GM23338 (cell line): ENCODE results near the gene DUOX1. TPM values are rescaled to one million over a fixed set of nuclear protein-coding genes. Genes with fewer than 3 reads are reported as not detected.
A peak's percentile ranks its signal among the peaks of the same experiment; 100 is the strongest.

Experiments used
- ATAC-seq: fragments of 200-7000 bp; cut with Tn5 transposase; 3 replicates; pipeline ENCODE4 v1.9.1; 2020
- DNase-seq: peaks from one replicate; pipeline ENCODE4 v3.0.0-alpha.2; 2015; ENCODE audit warnings: low spot score
- H2AFZ ChIP-seq: fragments of 200-600 bp; sonication (generic); 2 replicates; pipeline ENCODE4 v1.8.0; 2016; ENCODE audit warnings: antibody characterized with exemption, mild to moderate bottlenecking, moderate library complexity
- H3F3A ChIP-seq: fragments of 200-600 bp; sonication (generic); replicated peaks from 2 replicates; pipeline ENCODE4 v1.8.0; 2017; ENCODE audit warnings: antibody characterized with exemption, mixed run types, low read depth
- H3K27ac ChIP-seq: fragments of 200-600 bp; sonication (generic); 2 replicates; pipeline ENCODE4 v1.6.1; 2016; ENCODE audit warnings: low read depth
- H3K27me3 ChIP-seq: fragments of 200-600 bp; sonication (generic); 2 replicates; pipeline ENCODE4 v1.8.0; 2016; ENCODE audit warnings: mild to moderate bottlenecking, mixed run types, moderate library complexity; ENCODE audit not compliant: insufficient read depth
- H3K36me3 ChIP-seq: fragments of 200-600 bp; sonication (generic); 2 replicates; pipeline ENCODE4 v1.8.0; 2016; ENCODE audit warnings: mild to moderate bottlenecking; ENCODE audit not compliant: insufficient read depth
- H3K4me1 ChIP-seq: fragments of 200-600 bp; sonication (generic); 2 replicates; pipeline ENCODE4 v1.8.0; 2016; ENCODE audit warnings: mild to moderate bottlenecking, moderate library complexity; ENCODE audit not compliant: insufficient read depth
- H3K4me2 ChIP-seq: fragments of 200-600 bp; sonication (generic); 2 replicates; pipeline ENCODE4 v1.7.1; 2017; ENCODE audit warnings: mixed run types
- H3K4me3 ChIP-seq: fragments of 200-600 bp; sonication (generic); 2 replicates; pipeline ENCODE4 v1.6.1; 2016; ENCODE audit warnings: mixed run types
- H3K79me2 ChIP-seq: fragments of 200-600 bp; sonication (generic); replicated peaks from 2 replicates; pipeline ENCODE4 v1.8.0; 2017; ENCODE audit warnings: mild to moderate bottlenecking; ENCODE audit not compliant: insufficient read depth
- H3K9me2 ChIP-seq: fragments of 200-600 bp; sonication (generic); 2 replicates; pipeline ENCODE4 v1.8.0; 2017; ENCODE audit not compliant: insufficient read depth
- H4K20me1 ChIP-seq: fragments of 200-600 bp; sonication (generic); replicated peaks from 2 replicates; pipeline ENCODE4 v1.8.0; 2017; ENCODE audit warnings: mild to moderate bottlenecking; ENCODE audit not compliant: insufficient read depth
- H3K27ac Mint-ChIP-seq: 2 replicates; pipeline ENCODE4 v1.8.0; 2020; ENCODE audit warnings: inconsistent platforms, mild to moderate bottlenecking, moderate library complexity, mixed read lengths
- H3K27me3 Mint-ChIP-seq: 3 replicates; pipeline ENCODE4 v1.8.0; 2022; ENCODE audit warnings: low read depth, mild to moderate bottlenecking, moderate library complexity, mixed read lengths, inconsistent platforms; ENCODE audit not compliant: insufficient read depth, poor library complexity
- H3K36me3 Mint-ChIP-seq: 3 replicates; pipeline ENCODE4 v1.8.0; 2021; ENCODE audit warnings: low read depth, mild to moderate bottlenecking, inconsistent platforms, moderate library complexity, mixed read lengths
- H3K4me1 Mint-ChIP-seq: 3 replicates; pipeline ENCODE4 v1.8.0; 2020; ENCODE audit warnings: mild to moderate bottlenecking, inconsistent platforms, mixed read lengths
- H3K4me3 Mint-ChIP-seq: 3 replicates; pipeline ENCODE4 v1.8.0; 2021; ENCODE audit warnings: moderate library complexity, mild to moderate bottlenecking, inconsistent platforms, mixed read lengths
- H3K9me3 Mint-ChIP-seq: 3 replicates; pipeline ENCODE4 v1.8.0; 2020; ENCODE audit warnings: moderate library complexity, mild to moderate bottlenecking, inconsistent platforms, mixed read lengths
- CTCF ChIP-seq, 2 experiments: fragments of 200-600 bp in 1 of 2; sonication (generic) in 1 of 2; conservative IDR thresholded peaks; 2 replicates each; pipeline versions ENCODE4 v1.5.1 to v1.6.1; 2016 to 2017; ENCODE audit warnings: antibody characterized with exemption in 2 of 2, low read depth in 2 of 2, mild to moderate bottlenecking in 2 of 2, moderate library complexity in 1 of 2
- ETS1 ChIP-seq: IDR thresholded peaks from 2 replicates; pipeline ENCODE4 v1.6.1; 2016; ENCODE audit warnings: antibody characterized with exemption
- EZH2 ChIP-seq: fragments of 200-600 bp; sonication (generic); IDR thresholded peaks from one replicate; pipeline ENCODE4 v1.8.0; 2017; ENCODE audit warnings: antibody characterized with exemption, mild to moderate bottlenecking, low read depth; ENCODE audit not compliant: unreplicated experiment
- NANOG ChIP-seq: IDR thresholded peaks from 2 replicates; pipeline ENCODE4 v1.6.1; 2016; ENCODE audit warnings: antibody characterized with exemption, borderline replicate concordance
- STAT1 ChIP-seq: IDR thresholded peaks from one replicate; pipeline ENCODE4 v1.6.1; 2016; ENCODE audit warnings: antibody characterized with exemption; ENCODE audit not compliant: unreplicated experiment
- ZNF114 ChIP-seq: fragments of 250-450 bp; sonication (Bioruptor Pico); IDR thresholded peaks from 2 replicates; pipeline ENCODE4 v1.5.0; 2020; ENCODE audit warnings: mild to moderate bottlenecking, moderate library complexity
- ZNF331 ChIP-seq: fragments of 250-450 bp; sonication (Bioruptor Pico); IDR thresholded peaks from 2 replicates; pipeline ENCODE4 v1.5.0; 2020; ENCODE audit warnings: low read depth, mild to moderate bottlenecking, moderate library complexity
- ZNF462 ChIP-seq: fragments of 250-450 bp; sonication (Bioruptor Pico); IDR thresholded peaks from 2 replicates; pipeline ENCODE4 v1.5.0; 2020; ENCODE audit warnings: mild to moderate bottlenecking, moderate library complexity
- polyA plus RNA-seq: library from polyadenylated mRNA; unstranded; fragments of >200 nt; fragmentation: Nextera tagmentation; extraction: Ambion mirVana; gene quantifications from 2 replicates; pipeline ENCODE4 v1.2.1, GENCODE V29; 2016
- total RNA-seq: library from RNA; depleted of rRNA; stranded (reverse); fragments of >200 nt; shearing (Covaris generic); gene quantifications from 2 replicates; pipeline ENCODE4 v1.2.3, GENCODE V29; 2014

Gene DUOX1
- total and polyA plus RNA-seq, 2 experiments from 2014 or later, result 0.69 to 0.73 TPM

- Histone ChIP-seq H4K20me1 (no peaks in the 10 kb centered on the region), H3K9me2 (no peaks in the 10 kb centered on the region), H3K27ac (peak overlapping the region; percentile 81), H3K27me3 (no peaks in the 10 kb centered on the region), H3K4me2 (peak overlapping the region; percentile 71), H3K36me3 (no peaks in the 10 kb centered on the region; the same call in 1 of the 2 replicates), H3F3A (no peaks in the 10 kb centered on the region; the same call in 1 of the 2 replicates), H3K79me2 (no peaks in the 10 kb centered on the region), H2AFZ (no peak overlapping the region), H3K4me1 (peaks cover 31% of the 10 kb centered on the region), H3K4me3 (peak overlapping the region; percentile 35)
- no peak for TF ChIP-seq ZNF114 (CRISPR knock-in tag)
- TF ChIP-seq ZNF331 (CRISPR knock-in tag), result no peak
- TF ChIP-seq NANOG, result 0 out of 2 replicates have a peak, but pooled peaks have one; percentile 21
- Mint-ChIP-seq H3K4me1 (peaks cover 39% of the 10 kb centered on the region), H3K36me3 (peaks cover 27% of the 10 kb centered on the region), H3K27ac (peak overlapping the region; percentile 28; the same call in 1 of the 2 replicates), H3K4me3 (no peak overlapping the region; the same call in 2 of the 3 replicates), H3K27me3 (peaks cover 12% of the 10 kb centered on the region), H3K9me3 (no peaks in the 10 kb centered on the region; the same call in 2 of the 3 replicates)
- peak; percentile 4; the same call in 1 of the 3 replicates for ATAC-seq
- DNase-seq, result peak; percentile 47
These were observed 40.0 kb downstream of the DUOX1 start for GRCh38 chr15:45169608-45170480.

- Histone ChIP-seq H3K4me2 (no peak overlapping the region), H3K4me3 (no peak overlapping the region), H3K4me1 (peaks cover 26% of the 10 kb centered on the region), H3K36me3 (no peaks in the 10 kb centered on the region; the same call in 1 of the 2 replicates), H3K79me2 (no peaks in the 10 kb centered on the region), H3F3A (no peaks in the 10 kb centered on the region), H3K27ac (no peak overlapping the region), H2AFZ (no peak overlapping the region), H3K27me3 (no peaks in the 10 kb centered on the region), H4K20me1 (peaks cover 2% of the 10 kb centered on the region; the same call in 1 of the 2 replicates), H3K9me2 (no peaks in the 10 kb centered on the region)
- DNase-seq, result no peak
- H3K4me3 Mint-ChIP-seq, result no peak overlapping the region
- TF ChIP-seq ZNF462, result no peak
- no peak for TF ChIP-seq STAT1
- no peak for TF ChIP-seq EZH2
- TF ChIP-seq ETS1, result no peak
- TF ChIP-seq NANOG, result no peak
- TF ChIP-seq CTCF (conservative IDR thresholded peaks at IDR 0.05; ENCODE audit: low read depth in 2 of 2), result no peak
- no peak for TF ChIP-seq ZNF114 (CRISPR knock-in tag)
- H3K27ac Mint-ChIP-seq, result no peak overlapping the region
- H3K27me3 Mint-ChIP-seq, result peaks cover 12% of the 10 kb centered on the region
- H3K9me3 Mint-ChIP-seq, result no peaks in the 10 kb centered on the region; the same call in 2 of the 3 replicates
- ATAC-seq, result no peak
- H3K4me1 Mint-ChIP-seq, result peaks cover 35% of the 10 kb centered on the region
- peaks cover 39% of the 10 kb centered on the region for H3K36me3 Mint-ChIP-seq
These were observed 42.1 kb downstream of the DUOX1 start for GRCh38 chr15:45171912-45172311.
